HEK293T (cell line): ENCODE measurements around the gene RPGRIP1L.

Experiments
- ARNT ChIP-seq: fragments of 450-650 bp; IDR thresholded peaks from 2 replicates; pipeline ENCODE4 v1.6.1; 2017; ENCODE audit warnings: mild to moderate bottlenecking
- ELF4 ChIP-seq: fragments of 450-650 bp; IDR thresholded peaks from 2 replicates; pipeline ENCODE4 v1.6.1; 2017; ENCODE audit warnings: antibody characterized with exemption
- FOXA1 ChIP-seq: fragments of 450-650 bp; IDR thresholded peaks from 2 replicates; pipeline ENCODE4 v1.6.1; 2016; ENCODE audit warnings: mild to moderate bottlenecking
- FOXK2 ChIP-seq: fragments of 450-650 bp; IDR thresholded peaks from 2 replicates; pipeline ENCODE4 v1.6.1; 2016; ENCODE audit warnings: mild to moderate bottlenecking
- FOXM1 ChIP-seq: fragments of 450-650 bp; IDR thresholded peaks from 2 replicates; pipeline ENCODE4 v1.6.1; 2017; ENCODE audit warnings: mild to moderate bottlenecking, borderline replicate concordance
- HDGF ChIP-seq: fragments of 450-650 bp; IDR thresholded peaks from 2 replicates; pipeline ENCODE4 v1.6.1; 2017; ENCODE audit warnings: antibody characterized with exemption, borderline replicate concordance
- PKNOX1 ChIP-seq: fragments of 450-650 bp; IDR thresholded peaks from 2 replicates; pipeline ENCODE4 v1.6.1; 2016
- SP1 ChIP-seq: fragments of 450-650 bp; IDR thresholded peaks from 2 replicates; pipeline ENCODE4 v1.6.1; 2017
- SUZ12 ChIP-seq: fragments of 450-650 bp; IDR thresholded peaks from 2 replicates; pipeline ENCODE4 v1.6.1; 2016; ENCODE audit warnings: mild to moderate bottlenecking
- ZNF384 ChIP-seq: fragments of 450-650 bp; IDR thresholded peaks from 2 replicates; pipeline ENCODE4 v1.6.1; 2016

DNA sequence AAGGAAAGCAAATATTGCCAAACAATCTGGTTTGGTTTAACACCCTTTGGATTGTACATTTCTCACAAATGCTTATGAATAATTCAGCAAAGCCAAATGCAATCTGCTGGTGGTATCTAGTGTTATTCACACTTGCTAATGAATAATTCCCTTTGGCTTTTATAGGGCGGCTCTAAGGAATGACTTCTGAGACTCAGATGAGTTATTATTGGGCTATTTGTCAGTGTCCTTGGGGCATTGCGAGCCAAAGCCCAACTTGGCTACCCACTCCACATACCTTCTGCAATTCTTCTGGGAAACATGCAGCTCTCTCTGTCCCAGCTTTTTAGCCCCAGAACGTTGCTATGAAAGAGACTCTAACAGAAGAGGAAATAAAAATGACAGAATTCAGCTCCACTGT, 41.4 kb upstream of the RPGRIP1L start:
- no peak for TF ChIP-seq ZNF384
- no peak for TF ChIP-seq PKNOX1
- TF ChIP-seq SP1: no peak
- TF ChIP-seq FOXM1: no peak
- no peak for TF ChIP-seq HDGF
- TF ChIP-seq ELF4: no peak
- no peak for TF ChIP-seq FOXA1
- TF ChIP-seq ARNT: no peak
- no peak for TF ChIP-seq SUZ12
- no peak for TF ChIP-seq FOXK2
